RCC 7860 (cell line): Measurements from ENCODE around the gene ARGLU1.
A peak's percentile ranks its signal among the peaks of the same experiment; 100 is the strongest.

Experiments used
- DNase-seq: peaks from one replicate; pipeline ENCODE4 v3.0.0-alpha.2; 2015; ENCODE audit warnings: low spot score
- FAIRE-seq: peaks from 2 replicates; lab custom pipeline; 2012; peaks lifted over from hg19 to GRCh38; lab: Jason Lieb, UNC

The ARGLU1 gene

DNA sequence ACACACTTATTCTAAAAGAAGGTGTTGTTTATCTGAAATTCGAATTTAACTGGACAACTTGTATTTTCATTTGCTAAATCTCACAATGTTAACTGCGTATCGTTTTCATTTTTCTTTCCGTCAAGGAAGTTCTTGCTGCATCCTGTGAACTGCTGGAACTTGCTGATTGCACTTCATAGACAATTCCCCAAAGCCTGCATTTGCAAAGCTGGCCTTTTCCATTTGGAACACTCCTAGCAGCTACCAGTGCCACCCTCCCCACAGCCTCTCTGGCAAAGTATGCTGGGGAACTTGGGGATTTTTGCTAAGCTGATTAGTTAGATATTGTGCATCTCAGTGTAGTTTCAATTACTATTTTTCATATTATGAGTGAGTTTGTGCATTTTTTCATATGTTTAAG is 20.4 kb upstream of the ARGLU1 start:
- no peak for FAIRE-seq
- DNase-seq, result no peak

DNA sequence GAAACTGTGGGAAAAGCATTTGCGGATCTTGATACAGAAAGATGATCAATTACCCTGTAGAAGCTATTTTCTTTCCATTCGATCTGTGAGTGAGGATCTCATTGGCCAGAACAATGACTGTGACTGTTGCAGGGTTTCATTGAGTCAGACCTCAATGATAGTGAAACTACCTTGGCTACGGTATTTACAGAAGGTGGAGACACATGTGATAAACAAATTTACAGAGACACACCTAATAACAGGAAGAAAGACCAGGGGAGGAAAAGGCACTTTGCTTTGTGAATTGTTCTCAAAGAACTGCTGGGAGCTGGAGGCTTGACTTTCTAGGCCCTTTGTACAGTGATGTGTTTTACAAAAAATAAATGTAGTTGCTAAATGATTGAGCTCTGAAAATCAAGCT is 19.9 kb upstream of the ARGLU1 start:
- FAIRE-seq, result no peak
- DNase-seq, result no peak

DNA sequence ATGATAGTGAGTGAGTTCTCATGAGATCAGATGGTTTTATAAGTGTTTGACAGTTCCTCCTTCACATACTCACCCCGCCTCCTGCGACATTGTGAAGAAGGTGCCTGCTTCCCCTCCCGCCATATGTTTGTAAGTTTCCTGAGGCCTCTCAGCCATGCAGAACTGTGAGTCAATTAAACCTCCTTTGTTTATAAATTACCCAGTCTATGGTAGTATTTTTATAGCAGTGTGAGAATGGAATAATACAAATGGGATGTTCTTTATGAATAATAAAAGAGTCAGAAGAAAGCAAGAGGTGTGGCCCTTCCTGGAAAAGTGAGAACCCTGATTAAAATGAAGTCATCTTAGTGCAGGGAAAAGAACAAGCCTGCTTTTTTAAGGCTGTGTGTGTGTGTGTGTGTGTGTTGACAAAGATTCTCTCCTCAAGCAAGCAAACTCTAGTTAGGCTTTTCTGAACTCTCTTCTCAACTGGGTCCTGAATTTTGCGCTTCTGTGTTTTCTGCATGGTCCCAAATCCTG is 18.8 kb upstream of the ARGLU1 start:
- no peak for FAIRE-seq

DNA sequence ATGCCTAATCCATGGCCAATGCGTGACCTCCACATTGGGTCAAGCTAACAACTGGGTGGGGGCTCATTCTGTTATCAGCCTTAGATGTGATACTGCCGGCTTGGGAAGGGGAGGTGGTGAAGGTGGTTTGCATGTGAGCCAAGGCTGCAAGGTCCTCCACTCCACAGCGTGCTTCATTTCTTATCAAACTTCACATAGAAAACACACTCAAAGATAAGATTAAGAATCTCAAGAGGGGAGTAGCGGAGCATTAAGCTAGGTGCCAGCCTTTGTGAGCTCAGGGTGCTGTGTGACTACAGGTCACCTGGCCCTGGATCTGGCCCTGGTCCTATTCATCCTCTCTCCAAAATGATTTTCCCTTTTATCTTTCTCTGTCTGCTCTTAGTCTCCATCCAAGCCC is 13.3 kb upstream of the ARGLU1 start:
- no peak for DNase-seq
- FAIRE-seq, result no peak

More for the DNA sequence above, 18.8 kb upstream of the ARGLU1 start:
- no peak for DNase-seq

DNA sequence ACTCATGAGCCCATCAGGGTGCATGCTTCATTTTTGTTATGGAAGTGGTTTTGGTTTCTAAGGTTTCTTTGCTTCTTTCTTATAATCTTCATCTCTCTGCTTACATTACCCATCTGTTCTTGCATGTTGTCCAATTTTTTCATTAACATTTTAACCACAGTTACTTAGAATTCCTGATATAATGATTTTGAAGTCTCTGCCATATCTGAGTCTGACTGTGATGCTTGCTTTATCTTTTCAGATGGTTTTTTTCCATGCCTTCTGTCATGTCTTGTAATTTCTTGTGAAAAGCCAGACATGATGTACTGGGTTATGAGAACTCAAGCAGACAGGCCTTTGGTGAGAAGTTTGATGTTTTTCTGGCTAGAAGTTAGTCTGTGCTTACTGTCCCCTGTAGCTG is 8.0 kb upstream of the ARGLU1 start:
- DNase-seq (no peak), FAIRE-seq (no peak)

DNA sequence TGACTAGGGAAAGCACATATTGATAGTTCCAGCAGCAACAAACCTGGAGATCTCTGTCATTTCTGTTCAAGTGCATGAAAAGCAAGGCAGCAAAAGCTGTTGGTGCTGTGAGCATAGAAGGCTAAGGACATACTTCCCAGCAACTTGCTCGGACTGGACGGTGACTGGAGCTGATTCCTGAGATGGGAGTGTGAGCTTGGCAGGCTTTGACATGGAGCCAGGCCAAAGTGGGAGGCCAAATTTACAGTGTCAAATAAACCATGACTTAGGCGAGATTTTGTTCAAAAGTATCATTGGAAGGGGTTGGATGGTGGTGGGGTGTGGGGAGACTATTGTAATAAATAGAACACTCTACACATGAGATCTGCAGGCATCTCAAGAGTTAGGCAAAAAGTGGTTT is 5.9 kb upstream of the ARGLU1 start:
- DNase-seq (no peak), FAIRE-seq (no peak)

DNA sequence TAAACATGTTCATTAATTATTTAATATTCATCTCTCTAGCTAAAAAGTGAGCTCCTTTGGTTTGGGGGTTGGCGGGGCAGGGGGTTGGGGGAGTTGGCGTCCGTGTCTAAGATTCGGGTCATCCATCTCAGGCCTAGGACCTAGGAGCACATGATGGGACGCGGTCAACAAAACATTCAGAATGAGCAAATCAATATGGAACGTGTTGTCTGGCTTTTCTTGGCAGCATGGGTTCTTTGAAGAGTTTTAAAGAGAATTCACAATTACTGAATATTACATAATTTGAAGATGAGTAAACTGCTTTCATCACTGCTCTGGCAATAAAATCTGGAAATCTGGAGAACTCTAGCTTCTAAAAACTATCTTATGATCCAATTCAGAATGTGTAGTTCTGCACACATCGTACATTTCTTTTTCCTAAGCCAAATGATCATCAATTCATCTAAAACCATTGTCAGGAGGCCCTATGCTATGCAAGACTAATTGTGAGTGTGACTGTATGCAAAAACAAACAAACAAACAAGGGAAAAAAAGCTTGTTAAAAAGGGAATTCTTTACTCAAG is 5.4 kb upstream of the ARGLU1 start:
- DNase-seq, result no peak
- no peak for FAIRE-seq

DNA sequence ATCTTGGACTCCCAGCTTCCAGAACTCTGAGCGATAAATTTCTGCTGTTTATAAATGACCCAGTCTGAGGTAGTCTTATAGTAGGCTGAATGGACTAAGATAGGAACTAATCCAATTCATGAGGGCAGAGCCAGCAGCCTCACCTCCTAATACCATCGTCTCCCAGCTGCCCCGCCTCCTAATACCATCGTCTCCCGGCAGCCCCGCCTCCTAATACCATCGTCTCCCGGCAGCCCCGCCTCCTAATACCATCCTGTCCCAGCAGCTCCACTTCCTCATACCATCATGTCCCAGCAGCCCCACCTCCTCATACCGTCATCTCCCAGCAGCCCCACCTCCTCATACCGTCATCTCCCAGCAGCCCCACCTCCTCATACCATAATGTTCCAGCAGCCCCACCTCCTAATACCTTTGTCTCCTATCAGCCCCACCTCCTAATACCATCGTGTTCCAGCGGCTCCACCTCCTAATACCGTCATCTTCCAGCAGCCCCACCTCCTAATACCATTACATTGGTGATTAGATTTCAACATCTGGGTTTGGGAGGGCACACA is 2.4 kb upstream of the ARGLU1 start:
- DNase-seq (no peak), FAIRE-seq (no peak)

DNA sequence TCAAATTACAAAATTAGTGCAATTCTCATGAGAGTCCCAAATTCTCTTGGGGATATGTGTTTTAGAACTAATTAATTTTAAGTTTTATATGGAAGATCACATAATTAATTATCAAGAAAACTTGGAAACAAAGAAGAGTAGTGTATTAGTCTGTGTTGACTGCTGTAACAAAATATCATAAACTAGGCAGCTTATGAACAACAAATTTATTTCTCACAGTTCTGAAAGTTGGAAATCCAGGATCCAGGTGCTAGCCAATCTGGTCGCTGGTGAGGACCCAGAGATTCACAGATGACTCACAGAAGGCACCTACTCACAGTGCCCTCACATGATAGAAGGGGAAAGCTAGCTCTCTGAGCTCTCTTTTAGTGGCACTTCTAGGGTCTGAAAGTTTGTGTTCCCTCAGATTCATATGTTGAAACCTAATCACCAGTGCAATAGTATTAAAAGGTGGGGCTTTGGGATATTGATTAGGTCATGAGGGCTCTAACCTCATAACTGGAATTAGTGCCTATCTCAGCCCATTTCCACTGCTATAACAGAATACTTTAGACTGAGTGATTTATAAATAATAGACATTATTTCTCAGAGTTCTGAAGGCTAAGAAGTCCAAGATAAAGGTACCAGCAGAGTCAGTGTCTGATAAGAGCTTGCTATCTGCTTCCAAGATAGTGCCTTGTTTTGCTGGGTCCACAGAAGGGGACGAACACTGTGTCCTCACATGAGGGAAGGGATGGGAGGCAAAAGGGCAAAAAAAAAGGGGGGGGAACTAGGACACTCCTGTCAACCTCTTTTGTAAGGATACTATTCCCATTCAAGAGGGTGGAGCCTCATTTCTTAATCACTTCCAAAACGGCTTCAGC is 1.5 kb upstream of the ARGLU1 start:
- DNase-seq (no peak), FAIRE-seq (no peak)

DNA sequence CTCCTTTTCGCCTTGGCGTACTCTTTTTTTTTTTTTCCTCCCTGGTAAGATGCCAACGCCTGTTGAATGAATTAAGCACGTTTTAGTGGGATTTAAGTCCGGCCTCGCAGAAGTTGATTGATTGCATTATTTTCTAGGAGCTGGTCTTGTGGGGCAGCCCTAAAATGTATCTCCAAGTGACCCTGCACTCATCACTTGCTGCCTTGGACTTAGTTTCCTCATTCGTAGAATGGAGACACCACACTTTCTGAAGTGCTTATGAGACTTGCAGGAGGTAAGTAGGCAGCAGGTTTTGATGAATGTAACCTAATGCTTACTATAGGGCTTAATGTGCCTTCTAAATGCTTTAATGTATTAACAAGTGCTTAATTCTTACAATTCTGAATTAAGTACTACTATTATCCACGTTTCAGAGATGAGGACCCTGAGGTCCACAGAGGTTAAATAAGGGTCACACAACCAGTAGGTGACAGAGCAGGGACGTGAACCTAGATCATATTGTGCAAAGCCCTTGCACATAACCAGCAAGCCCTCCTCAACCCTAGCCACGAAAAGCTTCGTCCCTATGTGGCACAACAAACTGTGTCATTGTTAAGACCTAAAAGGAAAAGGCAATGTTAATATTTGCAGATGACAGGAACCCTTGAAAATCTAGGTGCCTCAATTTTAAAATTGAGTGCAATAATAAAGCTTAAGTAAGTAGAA is 514 bp upstream of the ARGLU1 start:
- DNase-seq (no peak), FAIRE-seq (no peak)

DNA sequence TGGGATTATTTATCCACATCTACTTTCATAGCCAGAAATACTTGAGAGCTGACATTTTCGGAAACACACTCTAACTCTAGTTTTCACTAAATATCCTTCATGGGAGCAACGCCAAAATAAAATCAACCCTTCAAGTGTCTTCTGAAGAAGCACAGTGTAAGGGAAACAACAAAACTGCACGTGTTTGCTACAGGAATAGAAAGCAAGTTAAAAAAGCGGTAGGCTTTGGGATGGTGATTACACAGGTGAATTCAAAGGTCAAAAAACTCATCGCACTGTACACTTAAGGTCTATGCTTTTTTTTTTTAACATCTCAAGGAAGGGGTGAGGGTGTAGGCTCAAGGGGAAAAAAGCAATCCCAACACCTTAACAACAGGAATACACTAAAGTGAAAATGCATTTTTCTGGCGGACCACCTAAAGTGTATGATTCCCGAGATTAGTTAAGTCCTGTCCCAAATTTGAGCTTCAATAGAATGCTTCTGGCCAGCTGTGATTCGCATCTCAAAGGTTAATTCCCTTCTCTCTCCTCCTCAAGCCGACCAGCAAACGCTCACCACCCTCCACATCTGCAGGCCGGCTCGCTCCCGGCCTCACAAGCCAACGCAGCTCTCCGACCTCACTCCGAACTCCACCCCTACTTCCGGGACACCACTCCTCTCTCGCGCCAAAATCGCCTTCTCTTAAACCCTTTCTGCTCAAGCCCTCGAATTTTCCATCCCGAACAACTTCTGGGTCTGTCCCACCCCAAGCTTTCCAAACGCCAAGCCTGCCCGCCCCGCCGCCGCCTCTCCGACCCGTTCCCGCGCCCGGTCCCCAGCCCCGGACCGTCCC is 1.1 kb downstream of the ARGLU1 start:
- peak; percentile 12 for DNase-seq
- FAIRE-seq, result no peak

DNA sequence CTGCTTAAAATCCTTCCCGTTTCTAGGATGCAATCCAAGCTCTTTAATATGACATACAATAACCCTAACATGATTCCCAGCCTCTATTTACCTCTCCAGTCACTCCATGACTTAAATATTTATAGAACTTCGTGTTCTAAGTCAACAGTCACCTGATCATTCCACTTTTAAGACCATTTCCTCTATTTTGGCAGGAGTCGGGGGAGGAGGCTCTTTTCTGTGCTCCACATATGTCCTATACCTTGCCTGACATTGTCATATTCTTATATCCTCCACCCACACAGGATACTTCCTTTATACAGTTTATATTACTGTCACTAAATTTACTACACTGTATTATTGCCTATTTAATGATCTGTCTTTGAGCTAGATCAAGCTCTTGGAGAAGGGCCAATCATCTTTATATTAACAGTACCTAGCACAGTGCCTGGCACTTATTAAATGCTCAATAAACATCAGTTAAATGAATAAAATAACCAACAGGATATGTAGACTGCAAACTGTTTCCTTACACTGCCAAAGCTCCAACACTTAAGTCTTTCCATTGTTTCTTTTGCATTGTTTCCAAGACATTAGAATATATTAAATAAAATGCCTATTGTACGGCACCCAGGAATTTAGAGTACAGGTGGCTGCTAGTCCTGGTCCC is 2.7 kb downstream of the ARGLU1 start:
- FAIRE-seq, result no peak
- no peak for DNase-seq

DNA sequence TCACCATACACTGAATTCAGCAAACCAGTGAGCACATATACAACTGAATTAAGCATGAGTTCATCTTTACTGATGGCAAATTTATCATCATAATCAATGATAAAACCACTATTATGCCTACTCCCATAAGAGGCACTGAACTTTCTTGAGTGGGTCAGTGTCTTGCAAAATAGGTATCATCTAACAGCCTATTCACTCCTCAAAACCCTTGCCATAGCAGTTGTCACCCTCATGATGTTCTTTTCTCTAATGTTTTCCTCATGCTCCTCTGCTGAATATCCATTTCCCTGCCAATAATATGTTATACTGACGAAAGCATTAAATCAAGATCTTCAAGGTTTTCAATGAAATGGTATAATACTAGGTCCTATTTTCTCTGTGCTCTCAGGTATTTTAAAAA is 5.6 kb downstream of the ARGLU1 start:
- FAIRE-seq, result no peak

DNA sequence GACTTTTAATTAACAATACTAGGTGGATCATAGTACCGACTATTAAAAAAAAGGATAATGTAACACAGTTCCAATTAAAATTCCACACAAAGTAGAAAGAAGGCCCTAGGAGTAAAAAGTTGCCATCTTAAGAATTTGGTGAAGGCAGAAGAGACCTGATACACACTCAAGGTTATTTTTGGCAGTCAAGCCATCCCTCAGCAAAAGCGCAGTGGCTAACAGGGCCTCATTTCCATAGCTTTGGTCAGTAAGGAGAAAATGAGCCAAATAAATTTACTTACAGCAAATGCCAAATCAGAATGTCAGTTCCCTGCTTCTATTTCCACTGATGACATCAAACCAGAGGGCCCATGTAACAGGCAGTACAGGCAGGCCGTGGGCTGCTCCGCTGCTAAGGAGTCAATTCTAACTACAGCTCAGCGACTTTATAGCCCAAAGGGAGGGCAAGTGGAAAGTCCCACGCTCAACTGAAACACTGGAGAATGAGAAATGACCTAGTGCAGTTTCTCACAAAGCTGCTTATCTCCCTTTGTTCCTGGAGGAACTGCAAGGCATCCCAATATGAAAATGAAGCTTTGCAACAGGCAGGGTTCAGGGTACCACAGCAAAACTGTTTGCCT is 6.3 kb downstream of the ARGLU1 start:
- FAIRE-seq (no peak), DNase-seq (peak; percentile 26)

More for the DNA sequence above, 5.6 kb downstream of the ARGLU1 start:
- no peak for DNase-seq

DNA sequence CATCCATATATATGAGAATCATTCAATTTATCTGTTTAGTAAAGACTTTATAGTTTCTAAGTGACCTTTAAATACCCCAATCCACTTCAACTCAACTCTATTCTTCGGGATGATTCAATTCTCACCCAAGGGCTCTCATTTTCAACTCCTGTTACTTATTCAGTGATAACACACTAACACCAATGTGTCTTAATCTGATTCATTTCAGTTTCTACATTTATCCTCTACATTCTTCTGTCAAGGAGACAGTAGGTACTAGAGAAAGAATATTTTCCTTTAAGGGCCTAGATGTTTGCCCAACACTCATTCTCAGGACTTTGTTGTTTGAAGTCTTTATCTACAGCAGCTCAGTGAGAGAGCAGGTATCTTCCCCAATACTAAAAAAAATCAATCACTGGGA is 7.1 kb downstream of the ARGLU1 start:
- FAIRE-seq (no peak), DNase-seq (no peak)

DNA sequence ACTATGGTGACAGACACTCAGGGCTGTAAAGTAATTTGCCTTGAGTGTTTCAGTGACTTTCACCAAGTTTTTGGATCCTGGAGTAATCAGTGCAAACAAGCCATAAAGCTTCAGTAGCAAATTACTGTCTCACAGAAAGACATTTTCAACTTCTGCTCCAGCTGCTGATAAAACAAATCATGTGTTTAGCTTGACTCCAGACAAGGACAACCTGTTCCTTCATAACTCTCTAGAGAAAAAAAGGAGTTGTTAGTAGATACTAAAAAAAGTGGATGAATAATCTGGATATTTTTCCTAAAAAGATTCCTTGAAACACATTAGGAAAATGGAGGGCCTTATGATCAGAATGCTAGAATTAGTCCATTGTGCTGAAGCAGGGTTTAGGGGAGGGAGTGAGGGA is 9.4 kb downstream of the ARGLU1 start:
- DNase-seq (no peak), FAIRE-seq (no peak)

DNA sequence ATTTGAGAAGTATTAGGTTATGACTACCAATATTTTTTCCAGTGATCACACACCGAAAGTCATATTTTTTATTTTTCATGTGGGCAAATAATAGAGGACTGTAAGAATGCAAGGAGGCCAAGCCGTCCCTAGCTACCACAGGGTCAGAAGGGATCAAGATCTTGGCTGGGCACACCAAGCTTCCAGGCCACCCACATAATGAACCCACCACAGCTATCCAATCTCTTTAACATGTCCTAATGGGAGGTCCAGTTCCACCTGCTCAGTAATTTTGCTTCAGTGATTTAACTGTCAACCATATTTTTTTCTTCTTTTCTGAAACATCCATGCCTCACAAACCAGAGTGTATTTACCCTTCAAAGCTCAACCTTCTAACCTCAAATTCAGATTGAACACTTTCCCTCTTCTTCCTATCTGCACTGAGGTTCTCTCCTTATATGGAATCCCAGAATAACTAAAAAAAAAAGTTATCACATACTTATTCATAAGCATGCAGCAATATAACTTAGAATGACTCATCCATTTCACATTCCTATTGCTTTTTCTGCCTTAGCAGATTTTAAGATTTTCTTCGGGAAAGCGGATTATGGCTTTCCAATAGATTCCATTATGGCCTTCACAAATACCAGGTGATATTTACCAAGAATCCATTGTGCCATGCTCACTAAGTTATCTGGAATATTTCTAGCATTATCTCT is 12.2 kb downstream of the ARGLU1 start:
- FAIRE-seq (no peak), DNase-seq (no peak)

DNA sequence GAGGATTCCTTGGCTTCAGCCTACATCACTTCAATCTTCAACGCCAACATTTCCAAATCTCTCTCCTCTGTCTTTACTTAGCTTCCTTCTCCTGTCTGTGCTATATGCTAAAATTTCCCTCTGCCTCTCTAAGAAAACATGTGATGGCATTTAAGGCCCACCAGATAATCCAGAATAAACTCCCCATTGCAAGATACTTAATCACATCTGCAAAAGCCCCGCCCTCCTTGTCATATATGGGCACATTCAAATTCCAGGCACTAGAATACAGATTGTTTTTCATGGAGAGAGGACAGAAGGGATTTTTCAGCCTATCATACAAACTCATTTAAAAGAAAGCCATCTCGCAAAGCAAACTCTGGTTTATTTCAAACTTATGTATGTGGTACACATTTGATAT is 16.2 kb downstream of the ARGLU1 start:
- no peak for FAIRE-seq

DNA sequence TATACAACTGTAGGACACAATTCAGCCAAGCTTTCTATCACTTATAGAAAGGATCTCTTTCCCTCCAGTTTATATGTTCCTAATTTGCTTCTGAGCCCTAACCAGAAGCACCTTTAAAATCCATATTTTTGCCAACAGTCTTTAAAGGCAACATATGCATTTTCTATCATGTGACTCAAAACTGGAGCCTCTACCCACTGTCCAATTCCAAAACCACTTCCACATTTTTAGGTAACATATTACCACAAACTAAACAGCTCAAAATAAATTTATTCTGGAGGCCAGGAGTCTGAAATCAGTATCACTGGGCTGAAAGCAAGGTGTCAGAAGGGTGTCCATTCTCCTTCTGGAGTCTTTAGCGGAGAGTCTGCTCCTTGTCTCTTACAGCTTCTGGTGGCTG is 16.6 kb downstream of the ARGLU1 start:
- DNase-seq (no peak), FAIRE-seq (no peak)

More for the DNA sequence above, 16.2 kb downstream of the ARGLU1 start:
- no peak for DNase-seq
